ENCODE measurements around the gene PRPF31. TPM values are rescaled to one million over a fixed set of nuclear protein-coding genes. Genes with fewer than 3 reads are reported as not detected.
"Not testable (repeated sequence)": the region's sequence is repeated elsewhere in the genome, so short reads cannot be mapped to it uniquely, and the experiment has no call there.

The PRPF31 gene
- polyA plus RNA-seq (ENCODE audit: insufficient read length): 68.7 TPM
- long read RNA-seq, donor 1, transcript PRPF31-201 (14 exons, 2,126 nt): major isoform, 15 of 61 reads
- long read RNA-seq, donor 1, partial matches to known transcripts: 45 of 61 reads
- long read RNA-seq, donor 1, other reads (novel, unspliced or antisense): 0 of 61 reads
- long read RNA-seq, donor 2, transcript PRPF31-201 (14 exons, 2,126 nt): major isoform, 10 of 16 reads
- long read RNA-seq, donor 2, partial matches to known transcripts: 5 of 16 reads
- long read RNA-seq, donor 2, other reads (novel, unspliced or antisense): 0 of 16 reads
- long read RNA-seq, donor 3, transcript PRPF31-201 (14 exons, 2,126 nt): major isoform, 5 of 6 reads
- long read RNA-seq, donor 3, partial matches to known transcripts: 0 of 6 reads
- long read RNA-seq, donor 3, other reads (novel, unspliced or antisense): 0 of 6 reads
- long read RNA-seq, donor 4: 0 reads
- long read RNA-seq, donor 5, transcript PRPF31-201 (14 exons, 2,126 nt): major isoform, 26 of 92 reads
- long read RNA-seq, donor 5, partial matches to known transcripts: 66 of 92 reads
- long read RNA-seq, donor 5, other reads (novel, unspliced or antisense): 0 of 92 reads
- long read RNA-seq, donor 6, transcript PRPF31-201 (14 exons, 2,126 nt): major isoform, 15 of 48 reads
- long read RNA-seq, donor 6, partial matches to known transcripts: 33 of 48 reads
- long read RNA-seq, donor 6, other reads (novel, unspliced or antisense): 0 of 48 reads
- long read RNA-seq, donor 7, transcript PRPF31-201 (14 exons, 2,126 nt): major isoform, 17 of 77 reads
- long read RNA-seq, donor 7, partial matches to known transcripts: 60 of 77 reads
- long read RNA-seq, donor 7, other reads (novel, unspliced or antisense): 0 of 77 reads
- long read RNA-seq, donor 8, transcript PRPF31-201 (14 exons, 2,126 nt): major isoform, 7 of 7 reads
- long read RNA-seq, donor 8, partial matches to known transcripts: 0 of 7 reads
- long read RNA-seq, donor 8, other reads (novel, unspliced or antisense): 0 of 7 reads

GRCh38 chr19:54115109-54116063 lies at the start of gene PRPF31, which contains the start of gene TFPT:
TSS of gene PRPF31 (plus strand) at chr19:54115754. CDS start at chr19:54118279, 2,525 bp downstream.
TSS of gene TFPT (minus strand) at chr19:54115657. CDS start at chr19:54115269, 388 bp downstream.
- DNase-seq: peak; percentile 99

GRCh38 chr19:54069470-54069869 lies 46.1 kb upstream of the PRPF31 start:
- no peak for DNase-seq

GRCh38 chr19:54073829-54074228 lies 41.7 kb upstream of the PRPF31 start:
- DNase-seq: no peak

GRCh38 chr19:54074851-54075250 lies 40.7 kb upstream of the PRPF31 start:
- DNase-seq: no peak

GRCh38 chr19:54077334-54077733 lies 38.2 kb upstream of the PRPF31 start:
- no peak for DNase-seq

DNA sequence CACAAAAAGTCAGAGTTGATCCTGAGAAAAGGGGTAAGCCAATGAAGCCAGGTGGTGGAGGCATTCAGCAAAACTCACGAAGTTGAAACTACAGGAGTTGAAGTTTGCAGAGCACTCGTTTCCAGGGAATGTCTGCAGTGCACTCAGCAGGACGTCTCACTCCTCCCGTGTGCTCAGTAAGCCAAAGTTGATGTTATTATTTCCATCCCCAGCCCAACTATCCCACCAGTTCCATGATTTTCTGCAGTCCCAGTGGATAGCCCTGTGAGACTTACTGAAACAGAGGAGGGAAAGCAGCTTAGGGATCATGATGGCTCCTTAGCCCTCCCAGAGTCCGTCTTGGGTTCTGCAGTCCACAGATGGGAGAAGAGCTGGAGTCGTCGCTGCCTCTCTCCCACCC lies 34.5 kb upstream of the PRPF31 start, which contains the start of gene TARM1:
Gene TARM1, minus strand, starts transcription at position 334 of the 400 bp plus-strand sequence. Its CDS starts 25 bp downstream, at position 309.
- DNase-seq: no peak

DNA sequence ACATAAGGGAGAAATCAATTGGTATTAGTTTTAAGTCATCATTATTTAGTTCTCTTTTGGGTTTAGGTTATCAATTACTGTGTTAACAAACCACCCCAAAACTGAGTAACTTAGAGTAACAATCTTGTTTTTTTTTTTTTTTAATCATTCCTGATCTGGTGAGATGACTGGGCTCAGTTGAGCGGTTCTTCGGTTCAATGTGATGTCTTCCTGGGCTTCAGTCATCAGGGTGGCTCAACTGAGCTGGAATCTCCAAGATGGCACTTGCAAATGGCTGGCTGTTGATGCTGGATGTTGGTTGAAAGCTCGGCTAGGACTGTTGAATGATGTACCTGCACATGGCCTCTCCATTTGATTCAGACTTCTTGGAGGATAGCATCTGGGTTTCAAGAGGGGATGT lies 31.1 kb upstream of the PRPF31 start:
- no peak for DNase-seq

- DNase-seq: no peak
Observed at GRCh38 chr19:54094426-54095000, 21.0 kb upstream of the PRPF31 start.

GRCh38 chr19:54095136-54095858 lies 20.3 kb upstream of the PRPF31 start:
- no peak for DNase-seq

- DNase-seq: not testable (repeated sequence)
Observed at GRCh38 chr19:54095859-54096616, 19.5 kb upstream of the PRPF31 start.

DNA sequence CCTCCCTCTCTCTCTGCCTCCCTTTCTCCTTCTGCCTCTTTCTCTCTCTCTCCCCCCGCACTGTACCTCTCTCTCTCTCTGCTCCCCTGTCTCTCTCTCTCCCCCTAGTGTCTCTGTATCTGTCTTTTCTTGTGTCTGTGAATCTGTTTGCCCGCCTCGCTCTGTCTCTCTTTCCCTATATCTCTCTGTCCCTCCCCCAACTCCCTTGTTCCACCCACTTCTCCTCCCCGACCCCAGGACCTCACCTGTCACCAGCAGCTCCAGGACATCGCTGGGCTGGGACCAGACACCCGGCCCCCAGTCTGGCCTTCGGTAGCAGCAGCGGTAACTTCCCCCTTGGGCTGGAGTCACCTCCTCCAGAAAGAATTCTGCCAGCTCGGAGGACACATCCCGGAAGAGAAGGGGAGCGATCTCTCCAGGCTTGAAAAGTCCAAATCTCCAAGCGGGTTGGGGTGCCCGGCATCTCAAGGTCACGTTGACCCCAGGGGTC lies 18.9 kb upstream of the PRPF31 start:
- DNase-seq: no peak

GRCh38 chr19:54099190-54099902 lies 16.2 kb upstream of the PRPF31 start:
- DNase-seq: no peak

DNA sequence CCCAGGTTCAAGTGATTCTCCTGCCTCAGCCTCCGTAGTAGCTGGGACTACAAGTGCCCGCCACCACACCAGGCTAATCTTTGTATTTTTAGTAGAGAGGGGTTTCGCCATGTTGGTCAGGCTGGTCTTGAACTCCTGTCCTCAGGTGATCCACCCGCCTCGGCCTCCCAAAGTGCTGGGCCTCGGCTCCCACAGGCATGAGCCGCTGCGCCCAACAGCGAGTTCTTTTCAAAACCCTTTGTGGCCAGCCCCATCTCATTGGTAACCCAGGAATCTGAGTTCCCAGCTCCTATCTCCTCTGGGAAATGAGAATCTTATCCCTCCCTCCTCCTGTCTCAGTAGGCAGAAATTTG lies 15.7 kb upstream of the PRPF31 start:
- DNase-seq: not testable (repeated sequence)

DNA sequence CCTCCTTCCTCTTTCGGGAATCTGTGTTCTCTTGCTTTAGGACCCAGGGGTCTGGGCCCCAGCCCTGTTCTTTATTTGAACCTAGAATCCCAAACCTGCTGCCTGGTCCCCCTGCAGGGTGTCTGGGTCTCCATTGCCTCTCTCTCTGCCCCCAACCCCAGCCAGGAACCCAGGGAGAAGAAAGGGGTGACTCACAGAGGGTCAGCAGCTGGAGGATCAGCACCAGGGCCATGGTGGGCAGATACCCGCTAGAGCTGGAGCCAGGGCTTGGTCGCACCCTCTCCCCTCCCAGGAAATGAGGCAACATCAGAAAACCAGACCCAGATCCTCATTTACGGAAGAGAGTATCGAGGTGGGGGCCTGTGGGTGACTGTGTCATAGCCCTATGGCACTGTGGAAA lies 15.0 kb upstream of the PRPF31 start, which contains the start of gene OSCAR:
Gene OSCAR, minus strand, starts transcription at position 243 of the 400 bp plus-strand sequence. Its CDS starts 11 bp downstream, at position 232.
- no peak for DNase-seq

- peak; percentile 98 for DNase-seq
Observed at GRCh38 chr19:54102421-54103169, 13.0 kb upstream of the PRPF31 start, which contains the start of gene NDUFA3. TSS of gene NDUFA3 (plus strand) at chr19:54102855. CDS start at chr19:54102879, 24 bp downstream.

- no peak for DNase-seq
Observed at GRCh38 chr19:54104998-54105715, 10.4 kb upstream of the PRPF31 start.

DNA sequence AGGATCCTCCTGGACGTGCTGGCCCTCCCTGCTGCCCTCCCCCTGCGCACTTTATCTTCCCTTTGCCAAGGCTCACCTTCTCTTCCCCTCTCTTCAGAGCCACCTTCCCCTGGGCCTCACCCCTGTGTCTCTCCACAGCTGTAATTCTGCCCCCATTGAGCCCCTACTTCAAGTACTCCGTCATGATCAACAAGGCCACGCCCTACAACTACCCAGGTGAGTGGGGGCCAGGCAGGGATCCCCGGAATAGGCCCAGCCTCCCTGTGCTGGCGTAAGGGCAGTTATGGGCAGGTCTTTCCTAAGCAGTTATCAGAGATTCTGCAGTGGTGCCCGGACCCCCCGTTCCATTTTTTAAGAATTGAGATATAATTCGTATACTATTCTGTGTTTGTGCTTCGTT lies 9.8 kb upstream of the PRPF31 start:
- no peak for DNase-seq

All from left kidney (tissue), 8 donors.